Kidney epithelial cell (primary cell): ENCODE results near the gene RPS6KB2. TPM values are rescaled to one million over a fixed set of nuclear protein-coding genes. Genes with fewer than 3 reads are reported as not detected.
A peak's percentile ranks its signal among the peaks of the same experiment; 100 is the strongest.
"Not testable (repeated sequence)": the region's sequence is repeated elsewhere in the genome, so short reads cannot be mapped to it uniquely, and the experiment has no call there.

Source experiments
- DNase-seq: peaks from one replicate; pipeline ENCODE4 v3.0.0-alpha.2; 2010; ENCODE audit warnings: low read depth
- H3K27me3 ChIP-seq: 2 replicates; pipeline ENCODE4 v1.6.0; 2011; ENCODE audit warnings: low read length; ENCODE audit not compliant: control insufficient read depth, insufficient read depth
- H3K36me3 ChIP-seq: 2 replicates; pipeline ENCODE4 v1.5.1; 2011; ENCODE audit warnings: low read length; ENCODE audit not compliant: control insufficient read depth, insufficient read depth
- H3K4me3 ChIP-seq: 2 replicates; pipeline ENCODE4 v1.5.1; 2011; ENCODE audit warnings: low read depth, mild to moderate bottlenecking, control low read depth, low read length
- CTCF ChIP-seq: IDR thresholded peaks from 2 replicates; pipeline ENCODE4 v1.5.1; 2011; ENCODE audit warnings: mild to moderate bottlenecking, moderate library complexity, low read length, control low read depth, inconsistent platforms; ENCODE audit not compliant: insufficient read depth, poor library complexity, severe bottlenecking
- total RNA-seq: library from RNA; depleted of rRNA; stranded (reverse); fragments of >200 nt; gene quantifications from 2 replicates; pipeline ENCODE4 v1.2.3, GENCODE V29; 2015

RPS6KB2 gene
- total RNA-seq, 1 donor from 2014 or later = 64.6 TPM

DNA sequence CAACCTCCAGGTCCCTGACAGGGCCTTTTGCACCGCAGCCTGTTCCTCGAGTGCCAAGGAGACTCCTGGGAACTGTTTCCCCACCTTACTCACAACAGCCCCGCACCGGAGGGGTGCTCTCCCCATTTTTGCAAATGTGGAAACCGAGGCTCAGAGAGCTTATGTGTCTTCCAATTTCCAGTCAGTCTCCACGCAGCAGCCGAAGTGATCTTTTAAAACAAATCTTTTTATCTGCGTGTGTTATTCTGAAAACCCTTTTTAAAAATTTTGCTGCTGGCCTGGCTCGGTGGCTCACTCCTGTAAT lies 41.2 kb downstream of the RPS6KB2 start:
- H3K27me3 ChIP-seq = no peaks in the 10 kb centered on the region
- no peak for TF ChIP-seq CTCF
- H3K4me3 ChIP-seq = peak overlapping the region; percentile 43
- DNase-seq = no peak
- H3K36me3 ChIP-seq = peaks cover 2% of the 10 kb centered on the region

GRCh38 chr11:67470337-67471002 lies 42.2 kb downstream of the RPS6KB2 start:
- Histone ChIP-seq H3K36me3 (peaks cover 2% of the 10 kb centered on the region), H3K4me3 (no peak overlapping the region), H3K27me3 (no peaks in the 10 kb centered on the region)
- no peak for TF ChIP-seq CTCF
- DNase-seq = no peak

DNA sequence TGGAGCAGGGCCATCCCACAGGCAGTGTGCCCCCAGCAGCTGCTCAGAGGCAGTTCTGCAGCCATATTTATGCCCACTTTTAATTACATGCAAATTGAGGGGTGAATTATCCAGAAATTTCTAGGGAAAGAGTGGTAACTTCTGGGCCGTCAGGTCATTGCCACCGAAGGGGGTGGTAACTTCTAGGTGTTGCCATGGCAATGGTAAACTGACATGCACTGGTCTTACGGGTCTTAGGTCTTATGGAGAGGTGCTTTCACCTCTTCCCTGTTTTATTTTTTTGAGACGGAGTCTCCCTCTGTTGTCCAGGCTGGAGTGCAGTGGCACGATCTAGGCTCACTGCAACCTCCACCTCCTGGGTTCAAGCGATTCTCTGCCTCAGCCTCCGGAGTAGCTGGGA lies 44.6 kb downstream of the RPS6KB2 start:
- H3K36me3 ChIP-seq = no peaks in the 10 kb centered on the region
- no peak overlapping the region for H3K4me3 ChIP-seq
- no peak for DNase-seq
- TF ChIP-seq CTCF = no peak
- no peaks in the 10 kb centered on the region for H3K27me3 ChIP-seq

GRCh38 chr11:67476692-67477091 lies 48.4 kb downstream of the RPS6KB2 start:
- not testable (repeated sequence) for H3K4me3 ChIP-seq, H3K36me3 ChIP-seq, DNase-seq, H3K27me3 ChIP-seq

DNA sequence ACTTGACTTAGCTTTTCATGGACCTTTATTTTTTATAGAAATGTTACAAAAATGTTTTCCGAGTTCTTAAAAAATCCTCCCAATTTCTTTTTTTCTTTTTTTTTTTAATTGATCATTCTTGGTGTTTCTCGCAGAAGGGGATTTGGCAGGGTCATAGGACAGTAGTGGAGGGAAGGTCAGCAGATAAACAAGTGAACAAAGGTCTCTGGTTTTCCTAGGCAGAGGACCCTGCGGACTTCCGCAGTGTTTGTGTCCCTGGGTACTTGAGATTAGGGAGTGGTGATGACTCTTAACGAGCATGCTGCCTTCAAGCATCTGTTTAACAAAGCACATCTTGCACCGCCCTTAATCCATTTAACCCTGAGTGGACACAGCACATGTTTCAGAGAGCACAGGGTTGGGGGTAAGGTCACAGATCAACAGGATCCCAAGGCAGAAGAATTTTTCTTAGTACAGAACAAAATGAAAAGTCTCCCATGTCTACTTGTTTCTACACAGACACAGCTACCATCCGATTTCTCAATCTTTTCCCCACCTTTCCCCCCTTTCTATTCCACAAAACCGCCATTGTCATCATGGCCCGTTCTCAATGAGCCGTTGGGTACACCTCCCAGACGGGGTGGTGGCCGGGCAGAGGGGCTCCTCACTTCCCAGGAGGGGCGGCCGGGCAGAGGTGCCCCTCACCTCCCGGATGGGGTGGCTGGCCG lies 49.2 kb downstream of the RPS6KB2 start:
- not testable (repeated sequence) for H3K4me3 ChIP-seq, DNase-seq, H3K36me3 ChIP-seq, H3K27me3 ChIP-seq

GRCh38 chr11:67482275-67482826 lies 54.1 kb downstream of the RPS6KB2 start:
- Histone ChIP-seq H3K36me3 (no peaks in the 10 kb centered on the region), H3K4me3 (peak overlapping the region; percentile 59), H3K27me3 (no peaks in the 10 kb centered on the region)
- no peak for TF ChIP-seq CTCF
- DNase-seq = no peak
